Activated T-cell treated with anti-CD3 and anti-CD28 coated beads, Interleukin-2, amount 50 U/mL, for 24 hours (primary cell): ENCODE results near the gene SH2D3A.

ENCODE experiments used
- DNase-seq: peaks from one replicate; pipeline ENCODE4 v3.0.0-alpha.2; 2020
- H3K27ac Mint-ChIP-seq: 2 replicates; pipeline ENCODE4 v1.8.0; 2020; ENCODE audit warnings: mild to moderate bottlenecking, mixed read lengths
- H3K27me3 Mint-ChIP-seq: 2 replicates; pipeline ENCODE4 v1.8.0; 2020; ENCODE audit warnings: mixed read lengths
- H3K36me3 Mint-ChIP-seq: 2 replicates; pipeline ENCODE4 v1.8.0; 2020; ENCODE audit warnings: low read depth, mixed read lengths
- H3K4me1 Mint-ChIP-seq: 2 replicates; pipeline ENCODE4 v1.8.0; 2020; ENCODE audit warnings: low read depth, mixed read lengths
- H3K4me3 Mint-ChIP-seq: 2 replicates; pipeline ENCODE4 v1.8.0; 2020; ENCODE audit warnings: mild to moderate bottlenecking, moderate library complexity, mixed read lengths
- H3K9me3 Mint-ChIP-seq: 2 replicates; pipeline ENCODE4 v1.8.0; 2020; ENCODE audit warnings: mixed read lengths

SH2D3A gene

DNA sequence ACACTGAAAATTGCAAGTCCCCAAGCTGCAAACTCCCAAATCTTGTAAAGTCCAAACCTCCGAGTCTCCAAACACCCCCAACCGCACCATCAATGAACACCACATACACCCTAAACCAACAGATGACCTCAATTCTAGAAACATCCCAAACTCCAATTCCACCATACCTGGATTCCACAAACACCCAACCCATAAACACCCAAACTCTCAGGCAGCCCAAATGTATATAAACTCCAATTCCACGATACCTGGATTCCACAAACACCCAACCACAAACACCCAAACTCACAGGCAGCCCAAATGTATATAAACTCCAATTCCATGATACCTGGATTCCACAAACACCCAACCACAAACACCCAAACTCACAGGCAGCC lies 47.3 kb downstream of the SH2D3A start:
- H3K27me3 Mint-ChIP-seq = no peaks in the 10 kb centered on the region
- peaks cover 23% of the 10 kb centered on the region for H3K4me1 Mint-ChIP-seq
- DNase-seq = no peak
- no peak overlapping the region for H3K27ac Mint-ChIP-seq
- H3K9me3 Mint-ChIP-seq = no peaks in the 10 kb centered on the region
- no peak overlapping the region for H3K4me3 Mint-ChIP-seq
- no peaks in the 10 kb centered on the region for H3K36me3 Mint-ChIP-seq

GRCh38 chr19:6719540-6719861 lies 47.7 kb downstream of the SH2D3A start:
- Mint-ChIP-seq H3K4me1 (peaks cover 23% of the 10 kb centered on the region), H3K4me3 (no peak overlapping the region), H3K27ac (no peak overlapping the region), H3K36me3 (no peaks in the 10 kb centered on the region), H3K9me3 (no peaks in the 10 kb centered on the region), H3K27me3 (no peaks in the 10 kb centered on the region)
- no peak for DNase-seq

DNA sequence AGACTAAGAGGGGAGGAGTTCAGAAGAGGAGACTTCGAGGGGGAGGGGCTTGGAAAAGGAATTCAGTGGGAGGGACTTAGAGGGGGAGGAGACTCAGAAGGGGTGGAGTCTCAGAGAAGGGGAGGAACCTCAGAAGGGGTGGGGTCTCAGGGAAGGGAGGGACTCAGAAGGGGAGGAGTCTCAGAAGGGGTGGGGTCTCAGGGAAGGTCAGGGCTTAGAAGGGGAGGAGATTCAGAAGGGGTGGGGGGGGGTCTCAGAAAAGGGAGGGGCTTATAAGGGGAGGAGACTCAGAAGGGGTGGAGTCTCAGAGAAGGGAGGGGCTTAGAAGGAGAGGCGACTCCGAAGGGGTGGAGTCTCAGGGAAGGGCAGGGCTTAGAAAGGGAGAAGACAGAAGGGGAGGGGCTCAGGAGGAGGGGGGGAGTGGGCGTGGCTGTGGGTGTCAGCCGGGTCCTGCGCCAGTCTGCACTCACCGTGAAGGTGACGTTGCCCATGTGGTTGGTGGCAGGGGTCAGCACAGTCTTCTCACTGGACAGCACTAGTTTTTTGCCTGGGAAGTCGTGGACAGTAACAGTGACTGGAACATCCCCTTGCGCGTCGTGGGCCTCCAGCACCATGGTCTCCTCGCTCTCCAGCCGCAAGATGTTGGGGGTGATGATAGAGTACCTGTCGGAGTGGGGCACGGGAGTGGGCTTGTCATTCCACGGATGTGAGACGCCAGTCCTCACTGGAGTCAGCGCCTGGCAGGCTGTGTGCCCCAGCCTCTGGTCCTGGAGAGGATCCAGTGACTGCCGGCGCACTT lies 48.3 kb downstream of the SH2D3A start:
- Mint-ChIP-seq H3K27me3 (no peaks in the 10 kb centered on the region), H3K4me1 (peaks cover 23% of the 10 kb centered on the region), H3K27ac (no peak overlapping the region), H3K4me3 (no peak overlapping the region), H3K36me3 (no peaks in the 10 kb centered on the region), H3K9me3 (no peaks in the 10 kb centered on the region)
- DNase-seq = no peak

DNA sequence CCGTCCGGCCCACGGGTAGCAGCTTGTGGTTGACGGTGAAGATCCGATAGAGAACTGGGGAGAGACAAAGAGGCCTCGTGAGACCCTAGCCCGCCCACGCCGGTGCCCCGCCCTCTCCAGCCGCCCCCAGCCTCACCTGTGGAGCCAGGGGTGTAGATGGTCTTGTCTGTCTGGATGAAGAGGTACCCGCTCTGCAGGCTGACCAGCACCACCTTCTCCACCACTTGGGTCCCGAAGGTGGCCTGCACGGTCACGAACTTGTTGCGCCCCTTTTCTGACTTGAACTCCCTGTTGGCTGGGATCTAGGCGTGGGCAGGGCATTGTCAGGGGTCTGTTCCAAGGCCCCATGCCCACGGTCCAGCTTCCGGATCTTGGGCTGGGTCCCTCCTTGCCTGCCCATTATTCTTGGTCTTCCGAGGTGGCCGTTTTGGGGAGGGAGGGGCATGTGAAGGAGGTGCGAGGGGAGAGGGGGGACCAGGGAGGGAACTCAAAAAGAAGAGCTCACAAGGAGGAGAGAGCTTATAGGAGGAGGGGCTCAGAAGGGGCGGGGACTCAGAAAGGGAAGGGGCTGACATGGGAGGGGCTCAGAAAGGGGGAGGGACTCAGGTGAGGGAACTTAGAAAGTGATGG lies 49.0 kb downstream of the SH2D3A start:
- no peak overlapping the region for H3K27ac Mint-ChIP-seq
- no peaks in the 10 kb centered on the region for H3K27me3 Mint-ChIP-seq
- H3K4me1 Mint-ChIP-seq = peaks cover 21% of the 10 kb centered on the region
- no peaks in the 10 kb centered on the region for H3K36me3 Mint-ChIP-seq
- H3K4me3 Mint-ChIP-seq = no peak overlapping the region
- no peak for DNase-seq
- H3K9me3 Mint-ChIP-seq = no peaks in the 10 kb centered on the region

- H3K27ac Mint-ChIP-seq = no peak overlapping the region
- no peak overlapping the region for H3K4me3 Mint-ChIP-seq
- H3K9me3 Mint-ChIP-seq = no peaks in the 10 kb centered on the region
- DNase-seq = no peak
- H3K4me1 Mint-ChIP-seq = peaks cover 18% of the 10 kb centered on the region
- no peaks in the 10 kb centered on the region for H3K27me3 Mint-ChIP-seq
- no peaks in the 10 kb centered on the region for H3K36me3 Mint-ChIP-seq
These were observed 49.7 kb downstream of the SH2D3A start for GRCh38 chr19:6717441-6717971.

DNA sequence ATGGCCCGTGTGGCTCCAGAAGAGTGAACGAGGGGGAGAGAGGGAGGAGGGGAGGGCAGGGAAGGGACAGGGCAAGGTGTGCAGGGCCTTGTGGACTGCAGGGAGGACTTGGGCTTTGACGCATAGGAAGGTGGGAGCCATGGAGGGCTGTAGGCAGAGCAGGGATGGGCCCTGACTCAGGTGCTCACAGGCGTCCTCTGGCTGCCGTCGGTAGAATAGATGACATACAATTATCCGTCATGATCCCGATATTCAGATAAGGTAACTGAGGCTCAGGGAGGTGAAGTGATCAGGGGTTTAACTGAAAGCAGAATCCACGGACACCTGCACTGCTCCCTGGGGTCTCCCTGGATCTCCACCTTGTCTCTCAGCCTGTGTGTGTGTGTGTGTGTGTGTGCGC lies 50.2 kb downstream of the SH2D3A start:
- Mint-ChIP-seq H3K27ac (no peak overlapping the region), H3K9me3 (no peaks in the 10 kb centered on the region), H3K4me3 (no peak overlapping the region), H3K27me3 (no peaks in the 10 kb centered on the region), H3K4me1 (peaks cover 16% of the 10 kb centered on the region), H3K36me3 (no peaks in the 10 kb centered on the region)
- no peak for DNase-seq

DNA sequence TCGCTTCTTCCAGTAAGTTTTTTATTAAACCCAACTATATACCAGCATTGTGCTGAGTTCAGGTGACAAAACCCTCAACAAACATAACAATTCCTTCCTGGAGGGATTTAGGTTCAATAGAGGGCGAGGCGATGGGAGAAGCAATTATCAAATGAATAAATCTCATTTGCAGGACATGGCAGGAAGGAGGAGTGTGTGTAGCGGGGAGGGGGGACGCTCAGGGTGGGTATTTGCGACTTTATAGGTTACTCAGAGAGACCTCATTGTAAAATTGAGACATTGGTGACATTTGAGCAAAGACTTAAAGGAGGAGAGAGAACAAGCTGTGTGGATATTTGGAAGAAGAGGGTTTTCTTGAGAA lies 50.6 kb downstream of the SH2D3A start:
- Mint-ChIP-seq H3K36me3 (no peaks in the 10 kb centered on the region), H3K27me3 (peaks cover 2% of the 10 kb centered on the region), H3K9me3 (no peaks in the 10 kb centered on the region), H3K4me3 (no peak overlapping the region), H3K4me1 (peaks cover 14% of the 10 kb centered on the region), H3K27ac (no peak overlapping the region)
- DNase-seq = no peak

DNA sequence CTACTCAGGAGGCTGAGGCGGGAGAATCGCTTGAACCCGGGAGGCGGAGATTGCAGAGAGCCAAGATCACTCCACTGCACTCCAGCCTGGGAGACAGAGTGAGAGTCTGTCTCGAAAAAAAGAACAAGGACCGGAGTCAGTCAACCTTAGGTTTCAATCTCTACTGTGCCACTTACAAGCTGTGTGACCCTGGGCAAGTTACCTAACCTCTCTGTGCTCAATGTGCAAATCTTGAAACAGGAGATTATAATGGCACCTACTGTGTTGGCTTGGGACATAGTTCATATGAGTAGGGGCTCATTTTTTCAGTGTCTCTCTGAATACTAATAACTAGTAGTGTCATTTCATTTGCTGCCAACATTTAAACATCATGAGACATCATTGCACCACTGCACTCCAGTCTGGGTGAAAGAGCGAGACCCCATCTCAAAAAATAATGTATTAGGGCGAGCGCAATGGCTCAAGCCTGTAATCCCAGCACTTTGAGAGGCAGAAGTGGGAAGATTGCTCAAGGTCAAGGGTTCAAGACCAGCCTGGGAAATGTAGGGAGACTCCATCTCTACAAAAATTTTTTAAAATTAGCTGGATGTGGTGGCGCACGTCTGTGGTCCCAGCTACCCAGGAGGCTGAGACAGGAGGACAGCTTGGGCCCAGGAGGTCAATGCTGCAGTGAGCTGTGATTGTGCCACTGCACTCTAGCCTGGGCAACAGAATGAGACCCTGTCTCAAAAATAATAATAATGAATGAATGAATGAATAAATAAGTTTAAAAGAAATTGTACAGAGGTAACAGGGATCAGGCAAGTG lies 52.3 kb downstream of the SH2D3A start:
- H3K27ac Mint-ChIP-seq = no peak overlapping the region
- peaks cover 18% of the 10 kb centered on the region for H3K27me3 Mint-ChIP-seq
- H3K36me3 Mint-ChIP-seq = no peaks in the 10 kb centered on the region

DNA sequence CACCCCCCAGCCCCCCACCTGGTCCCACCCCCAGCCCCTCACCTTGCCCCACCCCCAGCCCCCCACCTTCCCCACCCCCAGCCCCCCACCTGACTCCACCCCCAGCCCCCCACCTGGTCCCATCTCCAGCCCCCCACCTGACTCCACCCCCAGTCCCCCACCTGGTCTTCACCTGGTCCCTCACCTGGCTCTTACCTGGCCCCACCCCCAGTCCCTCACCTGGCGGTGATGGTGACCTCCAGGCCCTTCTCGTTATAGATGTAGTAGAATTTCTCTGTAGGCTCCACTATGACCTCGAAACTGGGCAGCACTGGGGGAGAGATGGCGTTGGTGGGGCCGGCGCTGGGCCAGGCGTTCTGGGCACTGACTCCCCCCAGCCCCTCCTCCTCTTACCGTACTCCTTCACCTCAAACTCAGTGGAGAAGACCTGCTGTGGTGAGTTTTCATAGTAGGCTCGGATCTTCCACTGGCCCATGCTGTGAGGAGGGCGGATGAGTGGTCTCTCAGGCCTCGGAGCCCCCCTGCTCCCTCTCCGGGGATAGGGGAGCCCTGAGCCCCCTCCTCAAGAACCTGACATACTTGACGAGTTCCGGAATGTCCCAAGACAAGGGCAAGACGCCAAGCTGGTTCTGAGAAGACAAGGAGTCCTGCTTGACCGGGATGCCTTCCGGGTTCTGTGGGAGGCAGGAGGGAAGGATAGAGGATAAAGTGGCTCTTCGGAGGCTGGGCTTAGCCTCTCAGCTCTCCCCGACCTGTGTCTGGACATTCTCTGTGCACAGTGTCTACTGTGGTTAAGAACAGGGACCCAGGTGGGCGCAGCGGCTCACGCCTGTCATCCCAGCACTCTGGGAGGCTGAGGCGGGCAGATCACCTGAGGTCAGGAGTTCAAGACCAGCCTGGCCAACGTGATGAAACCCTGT lies 53.2 kb downstream of the SH2D3A start:
- H3K27ac Mint-ChIP-seq = no peak overlapping the region
- H3K36me3 Mint-ChIP-seq = no peaks in the 10 kb centered on the region
- no peak overlapping the region for H3K4me3 Mint-ChIP-seq
- DNase-seq = no peak
- peaks cover 14% of the 10 kb centered on the region for H3K4me1 Mint-ChIP-seq
- H3K9me3 Mint-ChIP-seq = no peaks in the 10 kb centered on the region
- peaks cover 26% of the 10 kb centered on the region for H3K27me3 Mint-ChIP-seq

More for the DNA sequence above, 52.3 kb downstream of the SH2D3A start:
- Mint-ChIP-seq H3K4me3 (no peak overlapping the region), H3K4me1 (peaks cover 16% of the 10 kb centered on the region), H3K9me3 (no peaks in the 10 kb centered on the region)
- DNase-seq = no peak

GRCh38 chr19:6712692-6713670 lies 54.3 kb downstream of the SH2D3A start:
- Mint-ChIP-seq H3K4me3 (no peak overlapping the region), H3K36me3 (no peaks in the 10 kb centered on the region), H3K4me1 (peaks cover 14% of the 10 kb centered on the region), H3K27me3 (peaks cover 34% of the 10 kb centered on the region), H3K9me3 (no peaks in the 10 kb centered on the region), H3K27ac (no peak overlapping the region)
- DNase-seq = no peak

DNA sequence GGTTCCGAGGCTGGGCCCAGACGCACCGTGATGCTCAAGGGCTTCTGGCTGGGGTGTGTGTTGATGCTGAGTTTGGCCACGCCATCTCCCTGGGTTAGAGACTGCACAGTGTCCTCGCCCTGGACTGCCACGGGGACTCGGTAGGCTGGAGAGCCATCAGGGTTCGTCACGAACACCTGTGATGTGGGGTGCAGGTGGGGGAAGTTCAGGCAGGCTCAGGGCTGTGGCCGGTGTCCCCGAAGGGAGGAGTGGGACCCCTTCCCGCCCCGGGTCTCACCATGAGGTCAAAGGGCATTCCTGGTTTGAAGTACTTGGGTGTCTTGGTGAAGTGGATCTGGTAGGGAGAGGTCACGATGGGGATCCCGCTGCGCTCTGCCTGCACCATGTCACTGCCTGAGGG lies 55.0 kb downstream of the SH2D3A start:
- Mint-ChIP-seq H3K27me3 (peaks cover 34% of the 10 kb centered on the region), H3K27ac (no peak overlapping the region), H3K4me3 (no peak overlapping the region), H3K9me3 (no peaks in the 10 kb centered on the region), H3K4me1 (peaks cover 9% of the 10 kb centered on the region), H3K36me3 (no peaks in the 10 kb centered on the region)
- no peak for DNase-seq

DNA sequence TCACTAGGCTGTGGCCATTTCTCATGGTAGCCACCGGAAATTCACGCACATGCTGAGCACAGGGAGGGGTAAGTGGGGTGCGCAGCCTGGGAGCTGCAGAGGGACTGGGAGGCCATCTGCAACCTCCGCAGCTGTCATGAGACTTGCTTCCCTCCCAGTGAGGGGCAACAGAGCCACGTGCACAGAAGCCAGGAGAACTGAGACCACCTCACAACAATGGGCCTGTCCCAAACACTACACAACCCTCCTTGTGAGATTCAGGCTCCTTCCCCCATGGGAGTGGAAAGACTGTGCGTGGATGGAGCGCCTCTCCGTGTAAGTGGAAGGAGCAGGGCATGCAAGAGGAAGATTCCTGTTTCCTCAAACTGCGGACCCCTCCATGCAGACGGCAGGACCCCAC lies 55.6 kb downstream of the SH2D3A start:
- no peak overlapping the region for H3K4me3 Mint-ChIP-seq
- H3K27me3 Mint-ChIP-seq = peaks cover 34% of the 10 kb centered on the region
- no peak for DNase-seq
- H3K4me1 Mint-ChIP-seq = peaks cover 9% of the 10 kb centered on the region
- H3K36me3 Mint-ChIP-seq = no peaks in the 10 kb centered on the region
- no peak overlapping the region for H3K27ac Mint-ChIP-seq
- H3K9me3 Mint-ChIP-seq = no peaks in the 10 kb centered on the region

GRCh38 chr19:6711078-6711361 lies 56.2 kb downstream of the SH2D3A start:
- Mint-ChIP-seq H3K9me3 (no peaks in the 10 kb centered on the region), H3K27me3 (peaks cover 34% of the 10 kb centered on the region), H3K4me1 (peaks cover 9% of the 10 kb centered on the region), H3K27ac (no peak overlapping the region), H3K36me3 (no peaks in the 10 kb centered on the region), H3K4me3 (no peak overlapping the region)
- DNase-seq = no peak
